Testis (tissue), 2 donors: ENCODE measurements around the gene MMP20.

Experiments used
- POLR2A ChIP-seq: fragments of 450-650 bp; IDR thresholded peaks from one replicate; pipeline ENCODE4 v1.6.1; 2017; ENCODE audit warnings: antibody characterized with exemption, mild to moderate bottlenecking, moderate library complexity
- TF ChIP-seq, protein P1 (sequence below), 3 experiments: fragments of 450-650 bp in 2 of 3; fragments of 200-600 bp in 1 of 3; sonication (generic) in 1 of 3; IDR thresholded peaks; one replicate each; pipeline ENCODE4 v1.5.1; 2016 to 2019; ENCODE audit warnings: antibody characterized with exemption in 3 of 3, mild to moderate bottlenecking in 2 of 3, moderate library complexity in 1 of 3

DNA sequence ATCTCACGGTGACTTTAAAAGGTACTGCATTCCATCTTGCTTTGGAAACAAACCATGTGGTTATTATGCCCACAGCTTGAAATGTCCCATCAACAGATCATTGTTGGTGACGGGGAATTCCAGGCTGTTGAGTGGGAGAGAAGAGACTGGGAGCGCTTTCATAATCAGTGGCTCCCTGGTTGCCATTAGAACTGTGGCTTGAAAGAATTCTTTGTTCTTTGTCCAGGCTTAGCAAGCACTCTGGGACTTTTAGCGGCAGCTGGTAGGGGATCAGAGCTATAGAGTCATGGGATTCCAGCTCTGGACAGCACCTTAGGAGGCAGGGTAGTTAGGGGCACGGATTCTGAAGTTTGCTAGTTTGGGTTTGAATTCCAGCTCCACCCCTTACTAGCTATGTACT is 22.0 kb downstream of the MMP20 start:
- TF ChIP-seq, protein P1, sequence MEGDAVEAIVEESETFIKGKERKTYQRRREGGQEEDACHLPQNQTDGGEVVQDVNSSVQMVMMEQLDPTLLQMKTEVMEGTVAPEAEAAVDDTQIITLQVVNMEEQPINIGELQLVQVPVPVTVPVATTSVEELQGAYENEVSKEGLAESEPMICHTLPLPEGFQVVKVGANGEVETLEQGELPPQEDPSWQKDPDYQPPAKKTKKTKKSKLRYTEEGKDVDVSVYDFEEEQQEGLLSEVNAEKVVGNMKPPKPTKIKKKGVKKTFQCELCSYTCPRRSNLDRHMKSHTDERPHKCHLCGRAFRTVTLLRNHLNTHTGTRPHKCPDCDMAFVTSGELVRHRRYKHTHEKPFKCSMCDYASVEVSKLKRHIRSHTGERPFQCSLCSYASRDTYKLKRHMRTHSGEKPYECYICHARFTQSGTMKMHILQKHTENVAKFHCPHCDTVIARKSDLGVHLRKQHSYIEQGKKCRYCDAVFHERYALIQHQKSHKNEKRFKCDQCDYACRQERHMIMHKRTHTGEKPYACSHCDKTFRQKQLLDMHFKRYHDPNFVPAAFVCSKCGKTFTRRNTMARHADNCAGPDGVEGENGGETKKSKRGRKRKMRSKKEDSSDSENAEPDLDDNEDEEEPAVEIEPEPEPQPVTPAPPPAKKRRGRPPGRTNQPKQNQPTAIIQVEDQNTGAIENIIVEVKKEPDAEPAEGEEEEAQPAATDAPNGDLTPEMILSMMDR (IDR thresholded peaks at IDR 0.05): no peak
- no peak for TF ChIP-seq POLR2A
